Activated CD4-positive, alpha-beta T cell treated with anti-CD3 and anti-CD28 coated beads for 48 hours (primary cell): ENCODE results near the gene PAGE2B.
"Not testable (repeated sequence)": the region's sequence is repeated elsewhere in the genome, so short reads cannot be mapped to it uniquely, and the experiment has no call there.

Experiments used
- DNase-seq: peaks from one replicate; pipeline ENCODE4 v3.0.0-alpha.2; 2020

The PAGE2B gene

DNA sequence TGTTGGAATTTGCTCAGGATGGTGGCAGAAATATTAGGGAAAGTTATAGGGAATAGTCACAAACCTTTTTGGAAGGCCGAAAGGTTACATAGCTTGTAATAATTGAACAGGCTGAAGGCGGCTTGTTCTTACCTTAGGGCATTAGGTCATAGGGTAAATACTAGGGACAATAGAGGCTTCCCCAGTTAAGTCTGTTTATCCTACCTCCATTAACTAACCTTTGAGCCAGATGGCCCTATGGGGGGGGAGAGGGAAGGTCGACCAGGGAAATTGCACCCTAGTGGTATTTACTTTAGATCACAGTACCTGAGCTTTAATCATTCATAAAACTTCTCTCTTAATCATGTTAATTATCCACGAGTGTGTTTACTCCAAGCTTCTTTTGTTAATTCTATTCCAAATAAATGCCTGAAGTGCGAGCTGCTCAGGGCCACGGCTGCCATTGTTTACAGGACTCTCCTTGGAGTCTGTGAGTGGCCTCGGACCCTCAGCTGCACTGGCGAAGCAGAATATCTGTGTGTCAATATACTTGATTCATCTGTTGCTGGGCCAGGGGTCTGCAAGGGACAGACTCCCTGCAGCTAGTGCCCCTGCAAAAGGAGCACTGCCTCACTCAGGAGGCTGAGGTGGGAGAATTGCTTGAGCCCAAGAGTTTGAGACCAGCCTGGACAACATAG, 36.9 kb downstream of the PAGE2B start:
- no peak for DNase-seq

DNA sequence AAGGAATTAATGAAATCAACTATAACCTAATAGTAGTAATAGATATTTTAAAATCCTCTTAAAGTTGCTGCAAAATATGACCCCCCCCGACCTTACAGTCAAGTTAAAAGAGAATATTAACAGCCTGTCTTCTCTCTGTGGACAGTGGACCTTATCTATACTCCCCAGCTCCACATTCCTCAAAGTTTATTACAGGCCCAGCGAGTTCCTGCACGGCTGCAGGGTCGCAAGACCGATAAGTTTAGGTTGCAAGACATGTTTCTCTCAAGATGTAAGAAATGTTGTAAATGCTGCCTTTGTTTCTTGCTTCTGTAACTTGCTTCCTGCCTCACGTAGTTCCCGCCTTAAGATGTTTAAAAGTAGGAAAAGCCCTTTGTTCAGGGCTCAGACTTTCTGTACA, 41.8 kb downstream of the PAGE2B start:
- DNase-seq: not testable (repeated sequence)

DNA sequence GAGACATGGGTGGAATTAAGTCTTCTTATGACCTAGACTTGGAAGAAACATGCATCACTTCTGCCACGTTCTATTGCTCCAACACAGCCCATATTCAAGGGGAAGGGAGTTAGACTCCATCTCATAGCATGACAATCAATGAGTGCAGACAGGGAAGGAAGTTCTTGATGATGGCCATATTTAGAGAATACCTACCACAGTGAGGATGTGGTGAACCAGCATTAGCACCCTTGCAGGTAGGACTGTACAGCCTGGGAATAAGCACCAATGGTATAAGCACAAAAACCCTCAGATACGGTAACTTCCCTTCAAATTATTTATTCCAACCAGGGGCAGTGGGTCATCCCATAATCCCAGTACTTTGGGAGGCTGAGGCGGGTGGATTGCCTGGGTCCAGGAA, 43.7 kb downstream of the PAGE2B start:
- DNase-seq: no peak

DNA sequence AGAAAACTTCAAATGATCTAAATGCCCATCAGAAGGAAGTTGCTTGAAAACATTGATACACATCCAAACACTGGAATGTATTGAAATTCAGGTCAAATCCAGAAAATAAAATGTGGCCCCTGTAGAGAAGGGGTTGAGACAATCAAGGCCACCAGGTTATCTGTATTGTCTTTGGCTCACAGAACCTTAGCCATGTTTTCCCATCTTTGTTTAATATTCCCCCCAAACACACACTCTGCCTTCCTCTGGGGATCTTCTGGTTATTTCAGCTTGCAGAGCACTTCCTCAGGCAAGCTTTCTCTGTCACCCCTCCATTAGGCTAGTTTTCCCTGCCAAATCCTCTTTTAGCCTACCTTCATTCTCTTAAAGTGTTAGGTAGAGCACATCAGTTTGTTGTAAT, 44.4 kb downstream of the PAGE2B start:
- DNase-seq: no peak

DNA sequence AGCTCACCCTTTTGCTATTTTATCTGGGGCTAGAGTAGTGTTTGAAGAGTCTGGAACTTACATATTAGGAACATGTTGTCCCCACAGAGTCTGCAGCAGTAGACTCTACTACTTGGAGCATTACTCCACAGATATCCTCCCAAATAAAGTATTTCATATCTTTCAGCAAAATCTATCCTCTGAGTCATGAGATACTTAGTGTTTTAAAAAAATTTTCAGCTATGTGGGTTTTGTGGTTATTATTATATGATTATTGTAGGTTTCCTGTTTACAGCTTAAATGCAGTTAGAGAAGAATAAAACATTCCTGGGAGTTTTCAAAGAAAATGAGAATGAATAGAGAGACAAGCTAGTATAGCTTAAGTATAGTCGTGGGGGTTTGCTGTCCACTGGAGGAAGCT, 44.9 kb downstream of the PAGE2B start:
- no peak for DNase-seq

DNA sequence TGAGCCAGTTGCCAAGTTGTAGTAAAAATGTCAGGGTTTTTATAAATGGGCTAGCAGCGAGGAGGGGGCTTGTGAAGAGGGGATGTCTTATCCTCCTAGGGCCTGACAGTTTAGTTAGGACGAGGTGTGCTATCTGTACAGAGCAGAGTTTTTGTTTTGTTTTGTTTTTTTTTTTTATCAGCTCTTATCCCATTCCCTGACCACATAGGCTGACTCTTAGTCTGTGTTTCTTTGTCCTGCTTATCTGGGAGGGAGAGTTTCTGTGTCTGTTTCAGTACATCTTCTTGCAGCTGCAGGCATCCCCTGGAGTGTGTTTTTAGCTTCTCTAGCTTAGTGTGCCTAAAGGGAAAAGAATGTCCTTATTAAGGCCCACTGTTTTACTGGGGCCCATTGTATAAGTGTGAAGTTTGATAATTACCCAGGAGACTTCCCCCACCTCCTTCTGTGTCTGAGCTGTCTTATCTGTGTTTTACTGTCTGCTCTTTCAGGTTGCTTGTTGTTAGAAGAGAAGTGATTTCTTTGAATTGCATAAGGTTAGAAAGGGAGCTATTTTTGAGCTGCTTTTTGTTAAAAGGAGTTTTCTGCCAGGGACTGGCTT, 46.0 kb downstream of the PAGE2B start:
- DNase-seq: no peak

DNA sequence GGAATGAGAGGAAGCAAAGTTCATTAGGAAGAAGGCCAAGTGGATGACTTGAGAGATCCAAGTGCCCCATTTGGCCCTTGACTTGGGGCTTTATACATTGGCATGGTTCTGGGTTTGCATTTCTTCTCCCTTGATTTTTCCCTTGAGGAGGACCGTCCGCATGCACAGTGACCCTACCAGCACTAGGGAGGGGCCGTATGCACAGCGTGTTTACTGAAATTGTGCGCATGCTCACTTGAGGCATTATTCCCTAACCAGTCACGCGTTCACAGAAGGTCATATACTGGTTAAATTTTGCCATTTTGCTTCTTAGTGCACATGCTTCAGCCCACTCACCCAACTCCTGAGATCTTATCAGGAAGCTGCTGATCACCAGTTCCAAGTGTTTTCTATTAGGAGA, 49.1 kb downstream of the PAGE2B start:
- DNase-seq: no peak

DNA sequence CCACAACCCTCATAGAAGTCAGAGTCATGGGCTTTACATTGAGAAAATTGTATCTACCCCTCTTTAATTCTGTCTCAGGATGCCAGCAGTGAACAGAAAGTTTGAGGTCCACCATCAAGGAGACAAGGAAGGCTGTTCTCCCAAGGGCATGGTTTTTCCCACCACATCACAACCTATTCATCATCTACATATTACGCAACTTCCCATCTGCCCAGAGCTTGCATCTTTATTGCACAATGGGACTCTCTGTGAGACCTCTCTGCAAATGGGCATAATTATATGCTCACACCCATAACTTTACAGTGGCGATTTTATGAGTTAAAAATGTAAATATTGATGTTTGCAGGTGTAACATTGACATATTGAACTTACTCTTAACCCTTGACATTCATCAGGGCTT, 52.9 kb downstream of the PAGE2B start:
- DNase-seq: no peak
